Panc1 (cell line): ENCODE data around the gene CSNK2A3. TPM values are rescaled to one million over a fixed set of nuclear protein-coding genes. Genes with fewer than 3 reads are reported as not detected.

Source experiments
- ATAC-seq: fragments of 200-7000 bp; cut with Tn5 transposase; 2 replicates; pipeline ENCODE4 v1.9.1; 2020; ENCODE audit warnings: mild to moderate bottlenecking, moderate library complexity
- BruUV-seq: library from RNA; stranded (reverse); fragments of 400-500 nt; replicated peaks from 2 replicates; lab custom pipeline; 2021; lab: Mats Ljungman, UMichigan
- CTCF ChIA-PET: fragments of 300-600 bp; sonication (Branson Sonifier 250); formaldehyde crosslinking; loops from one replicate; lab custom pipeline; 2022; ENCODE audit warnings: antibody characterized with exemption; lab: Charles Lee
- POLR2A ChIA-PET: fragments of 300-600 bp; sonication (Branson Sonifier 250); formaldehyde crosslinking; loops from one replicate; lab custom pipeline; 2022; ENCODE audit warnings: antibody characterized with exemption; lab: Charles Lee
- DNase-seq: peaks from one replicate; pipeline ENCODE4 v3.0.0-alpha.2; 2010; ENCODE audit warnings: low read depth, low spot score
- H3K27ac ChIP-seq: 2 replicates; pipeline ENCODE4 v1.5.1; 2011; ENCODE audit warnings: mild to moderate bottlenecking, low read length, inconsistent platforms
- H3K27me3 ChIP-seq: fragments of 200-500 bp; sonication (Bioruptor generic); 2 replicates; pipeline ENCODE4 v1.6.0; 2014; ENCODE audit warnings: low read length, inconsistent platforms; ENCODE audit not compliant: control insufficient read depth, insufficient read depth
- H3K36me3 ChIP-seq: fragments of 200-500 bp; sonication (Bioruptor generic); 2 replicates; pipeline ENCODE4 v1.5.1; 2014; ENCODE audit warnings: inconsistent platforms, mild to moderate bottlenecking, low read length, moderate library complexity; ENCODE audit not compliant: control insufficient read depth, insufficient read depth
- H3K4me1 ChIP-seq: 2 replicates; pipeline ENCODE4 v1.5.1; 2011; ENCODE audit warnings: inconsistent platforms, mild to moderate bottlenecking, low read length, moderate library complexity; ENCODE audit not compliant: control insufficient read depth, insufficient read depth
- H3K4me3 ChIP-seq, 2 experiments: 2 replicates each; pipeline ENCODE4 v1.5.1; 2011 to 2012; ENCODE audit warnings: low read depth in 2 of 2, low read length in 2 of 2, mild to moderate bottlenecking in 2 of 2, inconsistent platforms in 1 of 2, moderate library complexity in 1 of 2
- H3K9me3 ChIP-seq: fragments of 200-500 bp; sonication (Bioruptor generic); 2 replicates; pipeline ENCODE4 v1.5.1; 2014; ENCODE audit warnings: low read depth, mild to moderate bottlenecking, inconsistent platforms, low read length, moderate library complexity; ENCODE audit not compliant: control insufficient read depth, insufficient read depth
- CTCF ChIP-seq: fragments of 450-650 bp; IDR thresholded peaks from 2 replicates; pipeline ENCODE4 v1.5.1; 2017; ENCODE audit warnings: mild to moderate bottlenecking
- POLR2AphosphoS5 ChIP-seq: IDR thresholded peaks from 2 replicates; pipeline ENCODE4 v1.6.1; 2012; ENCODE audit warnings: mild to moderate bottlenecking, low read depth, low read length, moderate library complexity
- SIN3A ChIP-seq: IDR thresholded peaks from 2 replicates; pipeline ENCODE4 v1.6.1; 2012; ENCODE audit warnings: low read depth, mild to moderate bottlenecking, low read length, moderate library complexity, borderline replicate concordance; ENCODE audit not compliant: insufficient read depth
- TCF7L2 ChIP-seq: IDR thresholded peaks from 2 replicates; pipeline ENCODE4 v1.6.1; 2011; ENCODE audit warnings: mild to moderate bottlenecking, low read depth, low read length, inconsistent platforms
- in situ Hi-C: cut with HindIII; loops from 2 replicates; pipeline ENCODE4 v1.10.0; 2016; ENCODE audit warnings: low sequenced_read_pairs, low pct_unique_long_range_greater_than_20kb
- intact Hi-C: fragments of 100-400 bp; cut with micrococcal nuclease; formaldehyde crosslinking; loops from one replicate; pipeline ENCODE4 v1.10.0; 2022; ENCODE audit not compliant: unreplicated experiment
- total RNA-seq: library from RNA; stranded (reverse); gene quantifications from one replicate; pipeline ENCODE4 v1.2.1, GENCODE V29; 2021; ENCODE audit not compliant: unreplicated experiment
- TF ChIP-seq, protein P1 (sequence below), 2 experiments: IDR thresholded peaks; 2 replicates each; pipeline ENCODE4 v1.6.1; 2011 to 2012; ENCODE audit warnings: low read depth in 2 of 2, control low read depth in 1 of 2, low read length in 1 of 2, mild to moderate bottlenecking in 1 of 2, moderate library complexity in 1 of 2; ENCODE audit not compliant: insufficient read depth in 1 of 2

CSNK2A3 gene
- total RNA-seq, 1 experiment from 2014 or later = 2.6 TPM

DNA sequence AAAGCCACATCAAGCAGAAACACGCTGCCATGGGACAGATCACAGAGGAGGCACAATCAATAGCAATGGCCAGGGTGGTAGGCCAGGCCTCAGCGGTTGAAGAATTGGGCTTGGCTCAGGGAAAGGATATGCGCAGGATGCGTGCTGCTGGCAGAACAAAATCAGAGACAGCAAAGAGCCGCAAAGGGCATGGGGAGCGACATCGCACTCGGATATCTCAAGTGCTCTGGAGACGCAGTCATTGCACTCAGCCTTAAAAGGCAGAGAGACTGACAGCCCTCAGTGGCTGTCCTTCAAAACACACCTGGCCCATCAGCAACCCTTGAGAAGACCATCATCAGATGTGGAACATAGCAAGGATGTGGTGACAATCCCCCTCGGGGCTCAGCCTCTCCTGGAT is 50.5 kb downstream of the CSNK2A3 start:
- TF ChIP-seq, protein P1, sequence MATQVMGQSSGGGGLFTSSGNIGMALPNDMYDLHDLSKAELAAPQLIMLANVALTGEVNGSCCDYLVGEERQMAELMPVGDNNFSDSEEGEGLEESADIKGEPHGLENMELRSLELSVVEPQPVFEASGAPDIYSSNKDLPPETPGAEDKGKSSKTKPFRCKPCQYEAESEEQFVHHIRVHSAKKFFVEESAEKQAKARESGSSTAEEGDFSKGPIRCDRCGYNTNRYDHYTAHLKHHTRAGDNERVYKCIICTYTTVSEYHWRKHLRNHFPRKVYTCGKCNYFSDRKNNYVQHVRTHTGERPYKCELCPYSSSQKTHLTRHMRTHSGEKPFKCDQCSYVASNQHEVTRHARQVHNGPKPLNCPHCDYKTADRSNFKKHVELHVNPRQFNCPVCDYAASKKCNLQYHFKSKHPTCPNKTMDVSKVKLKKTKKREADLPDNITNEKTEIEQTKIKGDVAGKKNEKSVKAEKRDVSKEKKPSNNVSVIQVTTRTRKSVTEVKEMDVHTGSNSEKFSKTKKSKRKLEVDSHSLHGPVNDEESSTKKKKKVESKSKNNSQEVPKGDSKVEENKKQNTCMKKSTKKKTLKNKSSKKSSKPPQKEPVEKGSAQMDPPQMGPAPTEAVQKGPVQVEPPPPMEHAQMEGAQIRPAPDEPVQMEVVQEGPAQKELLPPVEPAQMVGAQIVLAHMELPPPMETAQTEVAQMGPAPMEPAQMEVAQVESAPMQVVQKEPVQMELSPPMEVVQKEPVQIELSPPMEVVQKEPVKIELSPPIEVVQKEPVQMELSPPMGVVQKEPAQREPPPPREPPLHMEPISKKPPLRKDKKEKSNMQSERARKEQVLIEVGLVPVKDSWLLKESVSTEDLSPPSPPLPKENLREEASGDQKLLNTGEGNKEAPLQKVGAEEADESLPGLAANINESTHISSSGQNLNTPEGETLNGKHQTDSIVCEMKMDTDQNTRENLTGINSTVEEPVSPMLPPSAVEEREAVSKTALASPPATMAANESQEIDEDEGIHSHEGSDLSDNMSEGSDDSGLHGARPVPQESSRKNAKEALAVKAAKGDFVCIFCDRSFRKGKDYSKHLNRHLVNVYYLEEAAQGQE (IDR thresholded peaks at IDR 0.05; ENCODE audit: insufficient read depth in 1 of 2, low read depth in 2 of 2, low read length in 1 of 2) = no peak
- TF ChIP-seq TCF7L2 = no peak
- no peak for TF ChIP-seq SIN3A
- no peak for TF ChIP-seq CTCF
- TF ChIP-seq POLR2AphosphoS5 = no peak
- Histone ChIP-seq H3K27ac (no peak overlapping the region), H3K36me3 (no peaks in the 10 kb centered on the region), H3K27me3 (0 out of 2 replicates have a peak, but pooled peaks cover 3% of the 10 kb centered on the region), H3K4me3 (no peak overlapping the region), H3K4me1 (no peaks in the 10 kb centered on the region), H3K9me3 (no peaks in the 10 kb centered on the region)
- POLR2A ChIA-PET = no interaction called here
- in situ Hi-C loops = no loop called here
- CTCF ChIA-PET = no interaction called here
- intact Hi-C loops = no loop called here
- DNase-seq (no peak), ATAC-seq (no peak)
- no TSS peak for BruUV-seq
